ENCODE results near the gene ANOS1. TPM values are rescaled to one million over a fixed set of nuclear protein-coding genes. Genes with fewer than 3 reads are reported as not detected.

ANOS1 gene
- total RNA-seq, 1 experiment from 2014 or later, result 24.8 TPM

DNA sequence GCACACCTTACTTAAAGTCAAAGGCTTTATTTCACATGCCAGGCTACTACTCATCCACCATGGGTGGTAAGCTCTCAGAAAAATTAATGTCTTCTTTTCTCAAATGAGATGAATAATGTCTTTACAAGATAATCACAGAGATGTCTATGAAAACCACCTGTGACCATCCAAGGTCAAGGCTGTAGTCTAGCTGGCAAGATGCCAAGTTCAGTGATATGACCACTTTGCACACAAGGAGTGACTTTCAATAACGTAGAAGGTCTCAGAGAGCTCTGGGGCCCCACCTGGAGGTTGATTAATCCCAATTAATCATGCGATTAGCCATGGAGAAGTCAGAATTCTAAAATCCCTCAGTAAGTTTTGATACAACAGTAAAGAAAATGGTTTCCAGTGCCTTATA lies 20.5 kb downstream of the ANOS1 start (continued):
- no peak for TF ChIP-seq CREB1 (CRISPR knock-in tag; IDR thresholded peaks at IDR 0.05)
- TF ChIP-seq OVOL2 (CRISPR knock-in tag; IDR thresholded peaks at IDR 0.05; ENCODE audit: borderline replicate concordance), result no peak
- no peak for TF ChIP-seq ZBTB43 (CRISPR knock-in tag; IDR thresholded peaks at IDR 0.05)
- TF ChIP-seq, protein P1, sequence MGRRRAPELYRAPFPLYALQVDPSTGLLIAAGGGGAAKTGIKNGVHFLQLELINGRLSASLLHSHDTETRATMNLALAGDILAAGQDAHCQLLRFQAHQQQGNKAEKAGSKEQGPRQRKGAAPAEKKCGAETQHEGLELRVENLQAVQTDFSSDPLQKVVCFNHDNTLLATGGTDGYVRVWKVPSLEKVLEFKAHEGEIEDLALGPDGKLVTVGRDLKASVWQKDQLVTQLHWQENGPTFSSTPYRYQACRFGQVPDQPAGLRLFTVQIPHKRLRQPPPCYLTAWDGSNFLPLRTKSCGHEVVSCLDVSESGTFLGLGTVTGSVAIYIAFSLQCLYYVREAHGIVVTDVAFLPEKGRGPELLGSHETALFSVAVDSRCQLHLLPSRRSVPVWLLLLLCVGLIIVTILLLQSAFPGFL (CRISPR knock-in tag; IDR thresholded peaks at IDR 0.05; ENCODE audit: borderline replicate concordance), result no peak

DNA sequence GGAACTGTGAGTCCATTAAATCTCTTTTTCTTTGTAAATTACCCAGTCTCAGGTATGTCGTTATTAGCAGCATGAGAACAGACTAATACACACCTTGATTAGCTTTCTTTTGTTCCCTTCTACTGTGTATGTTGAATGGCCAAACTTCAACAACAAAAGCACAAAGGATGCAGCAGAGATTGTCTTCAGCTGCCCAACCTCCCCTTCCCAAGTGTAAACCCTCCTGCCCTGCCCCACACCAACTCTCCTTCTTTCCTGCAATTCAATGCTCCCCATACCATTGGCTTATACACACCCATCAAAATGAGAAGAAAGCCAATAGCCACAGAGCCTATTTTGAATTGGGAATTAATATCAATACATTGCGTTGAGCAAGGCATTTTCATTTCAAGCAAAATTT lies 27.8 kb downstream of the ANOS1 start:
- ATAC-seq, result peak; percentile 60
- Mint-ChIP-seq H3K27me3 (ENCODE audit: low read depth) (no peaks in the 10 kb centered on the region), H3K27ac (no peak overlapping the region), H3K9me3 (peaks cover 3% of the 10 kb centered on the region; the same call in 1 of the 2 replicates), H3K4me1 (peaks cover 47% of the 10 kb centered on the region), H3K4me3 (no peak overlapping the region), H3K36me3 (peaks cover 12% of the 10 kb centered on the region)
- no peak for DNase-seq (ENCODE audit: low spot score)
- CTCF ChIA-PET, result no interaction called here
- TF ChIP-seq MYBL2 (CRISPR knock-in tag; IDR thresholded peaks at IDR 0.05) (no peak), ZNF219 (CRISPR knock-in tag; IDR thresholded peaks at IDR 0.05; ENCODE audit: borderline replicate concordance) (no peak), ZNF423 (CRISPR knock-in tag; IDR thresholded peaks at IDR 0.05) (no peak), PRDM15 (CRISPR knock-in tag; IDR thresholded peaks at IDR 0.05) (no peak)
- TF ChIP-seq, protein P2, sequence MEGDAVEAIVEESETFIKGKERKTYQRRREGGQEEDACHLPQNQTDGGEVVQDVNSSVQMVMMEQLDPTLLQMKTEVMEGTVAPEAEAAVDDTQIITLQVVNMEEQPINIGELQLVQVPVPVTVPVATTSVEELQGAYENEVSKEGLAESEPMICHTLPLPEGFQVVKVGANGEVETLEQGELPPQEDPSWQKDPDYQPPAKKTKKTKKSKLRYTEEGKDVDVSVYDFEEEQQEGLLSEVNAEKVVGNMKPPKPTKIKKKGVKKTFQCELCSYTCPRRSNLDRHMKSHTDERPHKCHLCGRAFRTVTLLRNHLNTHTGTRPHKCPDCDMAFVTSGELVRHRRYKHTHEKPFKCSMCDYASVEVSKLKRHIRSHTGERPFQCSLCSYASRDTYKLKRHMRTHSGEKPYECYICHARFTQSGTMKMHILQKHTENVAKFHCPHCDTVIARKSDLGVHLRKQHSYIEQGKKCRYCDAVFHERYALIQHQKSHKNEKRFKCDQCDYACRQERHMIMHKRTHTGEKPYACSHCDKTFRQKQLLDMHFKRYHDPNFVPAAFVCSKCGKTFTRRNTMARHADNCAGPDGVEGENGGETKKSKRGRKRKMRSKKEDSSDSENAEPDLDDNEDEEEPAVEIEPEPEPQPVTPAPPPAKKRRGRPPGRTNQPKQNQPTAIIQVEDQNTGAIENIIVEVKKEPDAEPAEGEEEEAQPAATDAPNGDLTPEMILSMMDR (IDR thresholded peaks at IDR 0.05), result no peak
- TF ChIP-seq, protein P1 (CRISPR knock-in tag; IDR thresholded peaks at IDR 0.05; ENCODE audit: borderline replicate concordance), result no peak
- POLR2A ChIA-PET, result no interaction called here

- ChIA-PET CTCF (no interaction called here), POLR2A (no interaction called here)
- H3K27ac Mint-ChIP-seq, result no peak overlapping the region
- no peak overlapping the region for H3K4me3 Mint-ChIP-seq
- H3K27me3 Mint-ChIP-seq (ENCODE audit: low read depth), result no peaks in the 10 kb centered on the region
- peaks cover 49% of the 10 kb centered on the region for H3K4me1 Mint-ChIP-seq
- H3K36me3 Mint-ChIP-seq, result peaks cover 16% of the 10 kb centered on the region
- ATAC-seq (no peak), DNase-seq (ENCODE audit: low spot score) (no peak)
- peaks cover 5% of the 10 kb centered on the region for H3K9me3 Mint-ChIP-seq
- no peak for TF ChIP-seq E2F1 (CRISPR knock-in tag; IDR thresholded peaks at IDR 0.05)
- TF ChIP-seq E2F4 (CRISPR knock-in tag; IDR thresholded peaks at IDR 0.05; ENCODE audit: borderline replicate concordance, low read depth), result no peak
- no peak for TF ChIP-seq AFF4 (CRISPR knock-in tag; IDR thresholded peaks at IDR 0.05; ENCODE audit: borderline replicate concordance)
- TF ChIP-seq, protein P3, sequence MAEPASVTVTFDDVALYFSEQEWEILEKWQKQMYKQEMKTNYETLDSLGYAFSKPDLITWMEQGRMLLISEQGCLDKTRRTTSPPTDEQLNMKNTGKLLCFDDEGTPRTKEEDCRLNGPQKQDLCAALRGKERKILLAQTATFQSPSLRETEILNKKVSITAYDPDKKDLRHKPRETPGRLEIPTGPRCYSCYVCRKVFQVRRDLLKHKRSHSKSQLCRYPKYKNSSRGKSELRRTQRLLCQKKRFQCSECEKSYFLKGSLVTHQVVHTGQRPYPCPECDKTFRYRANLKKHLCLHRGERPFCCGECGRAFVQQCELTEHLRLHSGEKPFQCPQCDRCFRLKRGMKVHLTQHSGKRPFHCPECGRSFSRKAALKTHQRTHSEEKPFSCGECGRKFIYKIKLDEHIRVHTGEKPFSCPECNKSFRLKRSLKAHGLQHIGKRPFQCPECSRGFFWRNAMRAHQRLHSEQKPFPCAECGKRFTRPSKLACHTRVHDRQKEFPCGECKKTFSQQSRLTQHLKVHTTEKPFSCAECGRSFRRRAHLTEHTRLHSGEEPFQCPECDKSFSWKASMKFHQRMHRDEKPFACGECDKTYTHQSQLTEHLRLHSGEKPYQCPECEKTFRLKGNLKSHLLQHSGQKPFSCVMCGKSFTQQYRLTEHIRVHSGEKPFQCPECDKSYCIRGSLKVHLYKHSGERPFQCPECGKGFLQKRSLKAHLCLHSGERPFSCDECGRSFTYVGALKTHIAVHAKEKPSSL (CRISPR knock-in tag; conservative IDR thresholded peaks at IDR 0.05), result no peak
These were observed 39.1 kb downstream of the ANOS1 start for GRCh38 chrX:8692871-8693270.
